ENCODE data around the gene ZMAT5. TPM values are rescaled to one million over a fixed set of nuclear protein-coding genes. Genes with fewer than 3 reads are reported as not detected.

Gene ZMAT5
- polyA plus RNA-seq, 2 of the 4 experiments (the other 2 are of a cell fraction): 13.0 to 13.3 TPM

DNA sequence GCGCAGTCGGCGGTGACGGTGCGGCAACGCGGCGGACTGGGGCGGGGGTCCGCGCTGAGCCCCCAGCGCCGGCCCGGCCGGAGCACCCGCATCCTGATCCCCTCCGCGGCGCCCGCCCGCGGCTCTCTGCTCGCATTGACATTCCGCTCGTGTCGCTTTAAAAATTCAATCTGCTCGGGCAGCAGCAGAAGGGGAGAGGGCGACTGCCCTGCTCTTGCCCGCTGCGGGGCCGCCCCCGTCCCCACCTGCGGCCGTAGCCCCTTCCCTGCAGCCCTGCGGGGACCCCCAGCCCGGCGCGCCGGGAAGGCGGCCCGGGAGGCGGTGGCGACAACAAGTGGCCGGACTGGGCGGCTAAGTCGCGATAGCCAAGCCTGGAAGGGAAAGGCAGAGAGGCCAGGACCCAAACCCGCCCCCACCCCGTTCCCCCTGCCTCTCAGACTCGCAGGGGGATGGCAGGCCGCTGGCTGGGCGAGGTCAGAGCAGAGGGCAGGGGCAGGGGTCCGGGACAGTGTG lies 45.9 kb downstream of the ZMAT5 start:
- no peak for FAIRE-seq
- H3K27ac ChIP-seq: peak overlapping the region in 1 of 2 experiments; percentile 53; a peak in 2 of 6 replicates
- TF ChIP-seq TP53 (CRISPR knock-in tag; IDR thresholded peaks at IDR 0.05) (no peak), ESRRA (IDR thresholded peaks at IDR 0.05; ENCODE audit: borderline replicate concordance, low read length) (no peak), JUN (IDR thresholded peaks at IDR 0.05) (no peak), CHD2 (IDR thresholded peaks at IDR 0.05; ENCODE audit: low read length, partially characterized antibody) (no peak), MAFK (IDR thresholded peaks at IDR 0.05; ENCODE audit: partially characterized antibody) (no peak), MAZ (IDR thresholded peaks at IDR 0.05; ENCODE audit: borderline replicate concordance, low read depth, low read length) (no peak), KDM1A (IDR thresholded peaks at IDR 0.05; ENCODE audit: low read depth) (no peak), NFE2L2 (conservative IDR thresholded peaks at IDR 0.05; ENCODE audit: low read length) (no peak)
- TF ChIP-seq, protein P1, sequence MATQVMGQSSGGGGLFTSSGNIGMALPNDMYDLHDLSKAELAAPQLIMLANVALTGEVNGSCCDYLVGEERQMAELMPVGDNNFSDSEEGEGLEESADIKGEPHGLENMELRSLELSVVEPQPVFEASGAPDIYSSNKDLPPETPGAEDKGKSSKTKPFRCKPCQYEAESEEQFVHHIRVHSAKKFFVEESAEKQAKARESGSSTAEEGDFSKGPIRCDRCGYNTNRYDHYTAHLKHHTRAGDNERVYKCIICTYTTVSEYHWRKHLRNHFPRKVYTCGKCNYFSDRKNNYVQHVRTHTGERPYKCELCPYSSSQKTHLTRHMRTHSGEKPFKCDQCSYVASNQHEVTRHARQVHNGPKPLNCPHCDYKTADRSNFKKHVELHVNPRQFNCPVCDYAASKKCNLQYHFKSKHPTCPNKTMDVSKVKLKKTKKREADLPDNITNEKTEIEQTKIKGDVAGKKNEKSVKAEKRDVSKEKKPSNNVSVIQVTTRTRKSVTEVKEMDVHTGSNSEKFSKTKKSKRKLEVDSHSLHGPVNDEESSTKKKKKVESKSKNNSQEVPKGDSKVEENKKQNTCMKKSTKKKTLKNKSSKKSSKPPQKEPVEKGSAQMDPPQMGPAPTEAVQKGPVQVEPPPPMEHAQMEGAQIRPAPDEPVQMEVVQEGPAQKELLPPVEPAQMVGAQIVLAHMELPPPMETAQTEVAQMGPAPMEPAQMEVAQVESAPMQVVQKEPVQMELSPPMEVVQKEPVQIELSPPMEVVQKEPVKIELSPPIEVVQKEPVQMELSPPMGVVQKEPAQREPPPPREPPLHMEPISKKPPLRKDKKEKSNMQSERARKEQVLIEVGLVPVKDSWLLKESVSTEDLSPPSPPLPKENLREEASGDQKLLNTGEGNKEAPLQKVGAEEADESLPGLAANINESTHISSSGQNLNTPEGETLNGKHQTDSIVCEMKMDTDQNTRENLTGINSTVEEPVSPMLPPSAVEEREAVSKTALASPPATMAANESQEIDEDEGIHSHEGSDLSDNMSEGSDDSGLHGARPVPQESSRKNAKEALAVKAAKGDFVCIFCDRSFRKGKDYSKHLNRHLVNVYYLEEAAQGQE (IDR thresholded peaks at IDR 0.05): no peak
- POLR2A ChIA-PET: no interaction called here
- peaks cover 4% of the 10 kb centered on the region; the same call in 1 of the 3 replicates for H3K4me1 ChIP-seq
- H3K4me3 ChIP-seq: peak overlapping the region; percentile 47
- peak overlapping the region; percentile 83 for H3K4me2 ChIP-seq
- no peak for ATAC-seq
- WGBS (ENCODE audit: missing lambda C conversion rate): 35% methylated on average over 8 of the region's 53 CpGs
- no peaks in the 10 kb centered on the region for H3K9me3 ChIP-seq
- CTCF ChIA-PET: no interaction called here
- DNase-seq (ENCODE audit: low read depth in 1 of 2, low spot score in 1 of 2): no peak

DNA sequence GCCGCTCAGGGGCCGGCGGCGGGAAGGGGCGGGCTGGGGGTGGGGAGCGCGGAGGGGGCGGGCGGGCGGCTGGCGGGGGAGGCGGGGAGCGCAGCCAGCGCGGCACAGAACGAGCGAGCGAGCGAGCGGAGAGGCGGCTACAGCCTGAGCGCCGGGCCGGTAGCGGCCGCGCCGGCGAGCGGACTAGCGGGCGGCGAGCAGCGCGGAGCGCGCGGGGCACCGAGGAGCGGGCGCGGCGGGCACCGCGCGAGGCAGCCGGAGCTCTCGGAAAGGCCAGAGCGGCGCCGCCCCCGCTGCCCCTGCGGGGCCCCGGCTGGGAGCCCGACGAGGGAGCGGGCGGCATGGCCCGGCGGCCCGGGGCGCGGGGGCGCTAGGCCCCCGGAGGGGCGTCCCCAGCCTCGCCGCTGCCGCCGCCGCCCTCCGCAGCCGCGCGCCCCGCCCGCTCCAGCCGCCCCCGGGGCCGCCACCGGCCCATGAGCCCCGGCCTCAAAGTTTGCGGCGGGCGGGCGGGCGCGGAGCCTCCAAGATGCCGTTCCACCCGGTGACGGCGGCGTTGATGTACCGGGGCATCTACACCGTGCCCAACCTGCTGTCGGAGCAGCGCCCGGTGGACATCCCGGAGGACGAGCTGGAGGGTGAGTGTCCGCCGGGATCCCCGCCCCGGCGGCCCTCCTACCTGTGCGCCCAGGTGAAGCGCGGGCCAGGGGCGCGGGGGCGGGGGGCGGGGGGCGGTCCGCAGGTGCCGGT lies 46.7 kb downstream of the ZMAT5 start, which contains the start of gene CABP7:
Gene CABP7, plus strand, starts transcription at position 105 of the 747 bp plus-strand sequence. Its CDS starts 422 bp downstream, at position 527.
- no peak; a peak in 1 of 6 replicates for ATAC-seq

DNA sequence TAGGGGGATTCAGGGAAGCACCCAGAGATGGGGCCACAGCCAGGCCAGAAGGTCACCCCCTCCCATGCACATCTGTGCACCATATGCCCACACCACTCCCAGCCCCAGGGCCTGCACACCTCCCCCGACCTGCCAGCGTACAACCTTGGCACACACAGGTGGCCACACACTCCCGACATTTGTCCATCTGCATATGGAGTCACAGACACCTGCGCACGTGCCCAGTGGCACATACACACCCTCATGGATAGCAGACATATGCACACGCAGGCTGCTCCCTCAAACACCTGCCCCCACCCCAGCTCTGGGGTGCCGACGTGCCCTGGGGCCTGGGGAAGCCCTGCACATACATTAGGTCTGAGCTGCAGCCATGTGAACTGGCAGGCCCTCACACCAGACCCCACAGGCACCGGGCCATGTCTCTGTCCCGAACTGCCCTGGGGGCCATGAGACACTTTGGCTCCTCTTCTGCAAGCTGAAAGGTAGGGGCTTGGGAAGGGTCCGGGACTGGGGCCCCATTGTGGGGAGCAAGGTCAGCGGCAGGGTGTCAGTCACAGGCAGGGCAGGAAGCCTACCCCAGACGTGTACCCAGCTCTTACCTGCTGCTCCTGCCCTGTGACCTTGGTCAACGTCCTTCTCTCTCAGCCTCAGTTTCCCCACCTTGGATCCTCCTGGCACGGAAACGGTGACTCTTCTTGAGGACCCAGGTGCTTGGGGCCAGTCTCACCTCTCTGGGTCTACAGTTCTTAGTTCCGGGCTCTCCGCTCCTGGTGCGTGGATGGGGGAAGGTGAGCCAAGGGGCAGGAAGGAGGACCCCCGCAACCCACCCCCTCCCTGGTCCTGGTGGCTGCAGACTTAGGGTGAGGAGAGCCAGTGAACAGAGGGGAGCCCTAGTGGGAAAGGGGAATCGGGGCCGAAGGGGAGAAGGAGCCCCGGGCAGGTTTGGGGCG lies 47.6 kb downstream of the ZMAT5 start:
- H3K4me3 ChIP-seq: peak overlapping the region; percentile 47
- FAIRE-seq: no peak
- CTCF ChIA-PET: interaction anchor here (1.2 to 1.3 kb wide), 2 partner anchors 14 to 18 kb away, joined by 4 read pairs; no protein-coding TSS in a partner anchor
- WGBS (ENCODE audit: missing lambda C conversion rate): 55% methylated on average over 8 of the region's 24 CpGs
- peak overlapping the region in 1 of 2 experiments; percentile 53; a peak in 3 of 6 replicates for H3K27ac ChIP-seq
- peaks cover 4% of the 10 kb centered on the region; the same call in 1 of the 3 replicates for H3K4me1 ChIP-seq
- peak overlapping the region; percentile 83 for H3K4me2 ChIP-seq
- POLR2A ChIA-PET: no interaction called here
- no peak for DNase-seq (ENCODE audit: low read depth in 1 of 2, low spot score in 1 of 2)
- ATAC-seq: no peak
- no peaks in the 10 kb centered on the region for H3K9me3 ChIP-seq
- TF ChIP-seq JUNB (IDR thresholded peaks at IDR 0.05) (no peak), EP300 (IDR thresholded peaks at IDR 0.05) (no peak), POLR2AphosphoS2 (conservative IDR thresholded peaks at IDR 0.05; ENCODE audit: low read length) (no peak), NR3C1 (IDR thresholded peaks at IDR 0.05) (no peak), MAZ (IDR thresholded peaks at IDR 0.05; ENCODE audit: borderline replicate concordance, low read depth, low read length) (no peak), RNF2 (IDR thresholded peaks at IDR 0.05; ENCODE audit: borderline replicate concordance, low read depth) (no peak), FOSL2 (IDR thresholded peaks at IDR 0.05) (no peak), FOSL2 (CRISPR knock-in tag; IDR thresholded peaks at IDR 0.05) (no peak), HEYL (CRISPR knock-in tag; IDR thresholded peaks at IDR 0.05) (no peak), RFX5 (IDR thresholded peaks at IDR 0.05) (no peak), KDM5A (IDR thresholded peaks at IDR 0.05) (no peak), TFCP2L1 (CRISPR knock-in tag; IDR thresholded peaks at IDR 0.05) (no peak), HMGXB4 (CRISPR knock-in tag; IDR thresholded peaks at IDR 0.05; ENCODE audit: borderline replicate concordance) (no peak)
- TF ChIP-seq, protein P2, sequence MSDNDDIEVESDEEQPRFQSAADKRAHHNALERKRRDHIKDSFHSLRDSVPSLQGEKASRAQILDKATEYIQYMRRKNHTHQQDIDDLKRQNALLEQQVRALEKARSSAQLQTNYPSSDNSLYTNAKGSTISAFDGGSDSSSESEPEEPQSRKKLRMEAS (IDR thresholded peaks at IDR 0.05): no peak
- TF ChIP-seq, protein P3, sequence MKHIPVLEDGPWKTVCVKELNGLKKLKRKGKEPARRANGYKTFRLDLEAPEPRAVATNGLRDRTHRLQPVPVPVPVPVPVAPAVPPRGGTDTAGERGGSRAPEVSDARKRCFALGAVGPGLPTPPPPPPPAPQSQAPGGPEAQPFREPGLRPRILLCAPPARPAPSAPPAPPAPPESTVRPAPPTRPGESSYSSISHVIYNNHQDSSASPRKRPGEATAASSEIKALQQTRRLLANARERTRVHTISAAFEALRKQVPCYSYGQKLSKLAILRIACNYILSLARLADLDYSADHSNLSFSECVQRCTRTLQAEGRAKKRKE (CRISPR knock-in tag; IDR thresholded peaks at IDR 0.05; ENCODE audit: low read depth): no peak

More for the DNA sequence above, 46.7 kb downstream of the ZMAT5 start, which contains the start of gene CABP7:
- Histone ChIP-seq H3K4me3 (peak within 1 kb of the TSS; percentile 47), H3K27ac (peak within 1 kb of the TSS in 1 of 2 experiments; percentile 53; a peak in 3 of 6 replicates), H3K4me2 (peak within 1 kb of the TSS; percentile 83), H3K9me3 (no peaks in the 10 kb centered on the region), H3K4me1 (peaks cover 4% of the 10 kb centered on the region; the same call in 1 of the 3 replicates)
- WGBS (ENCODE audit: missing lambda C conversion rate): 0% methylated on average over 3 of the region's 115 CpGs
- ChIA-PET CTCF (no interaction called here), POLR2A (no interaction called here)
- no peak for FAIRE-seq
- TF ChIP-seq HOXB13 (CRISPR knock-in tag; IDR thresholded peaks at IDR 0.05; ENCODE audit: low read depth) (no peak), CEBPB (IDR thresholded peaks at IDR 0.05) (no peak), EHMT2 (IDR thresholded peaks at IDR 0.05; ENCODE audit: low read depth) (no peak), HOXB5 (CRISPR knock-in tag; IDR thresholded peaks at IDR 0.05) (no peak), ZNF302 (CRISPR knock-in tag; IDR thresholded peaks at IDR 0.05) (no peak), CHD4 (IDR thresholded peaks at IDR 0.05; ENCODE audit: borderline replicate concordance) (no peak)
- DNase-seq (ENCODE audit: low read depth in 1 of 2, low spot score in 1 of 2): no peak

All from A549 (cell line).